IPS DF 4.7 (cell line): ENCODE measurements around the gene EIF3L.

Source experiments
- DNase-seq: peaks from one replicate; pipeline ENCODE4 v3.0.0-alpha.2; 2013; ENCODE audit warnings: low spot score; ENCODE audit errors: extremely low read depth

The EIF3L gene

DNA sequence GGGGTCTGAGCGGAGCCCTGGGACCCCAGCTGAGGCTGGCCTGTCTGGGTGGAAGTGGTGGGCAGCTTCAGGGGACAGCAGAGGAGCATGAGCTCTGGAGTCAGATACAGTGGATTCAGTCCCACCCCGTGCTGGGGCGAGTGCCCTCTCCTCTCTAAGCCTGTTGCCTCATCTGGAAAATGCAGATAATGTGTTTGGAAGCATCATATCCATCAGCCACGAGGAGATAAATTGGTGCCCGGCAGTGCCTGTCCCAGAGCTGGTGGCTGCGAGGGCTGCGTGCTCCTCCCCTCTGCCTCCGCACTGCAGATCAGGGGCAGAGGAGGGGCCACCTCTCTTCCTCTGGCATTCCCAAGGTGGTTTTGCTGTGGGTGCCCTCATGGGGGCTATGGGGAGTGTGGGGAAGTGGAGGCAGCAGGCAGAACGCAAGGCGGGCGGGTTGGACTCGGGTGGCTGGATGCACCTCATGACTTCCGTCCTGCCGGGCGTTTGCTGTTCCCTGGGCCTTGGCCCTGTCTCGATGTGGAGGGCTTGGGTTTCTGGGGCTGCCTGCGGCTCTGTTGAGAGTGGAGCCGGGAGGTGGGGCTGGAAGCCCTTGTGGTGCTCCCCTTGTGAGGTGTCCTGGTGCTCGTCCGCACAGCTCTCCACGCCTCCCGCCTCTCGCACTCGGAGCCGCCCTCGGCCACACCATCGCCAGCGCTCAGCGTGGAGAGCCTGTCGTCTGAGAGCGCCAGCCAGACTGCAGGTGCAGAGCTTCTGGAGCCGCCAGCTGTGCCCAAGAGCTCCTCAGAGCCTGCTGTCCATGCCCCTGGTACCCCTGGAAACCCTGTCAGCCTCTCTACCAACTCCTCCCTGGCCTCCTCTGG lies 77.8 kb downstream of the EIF3L start:
- no peak for DNase-seq

DNA sequence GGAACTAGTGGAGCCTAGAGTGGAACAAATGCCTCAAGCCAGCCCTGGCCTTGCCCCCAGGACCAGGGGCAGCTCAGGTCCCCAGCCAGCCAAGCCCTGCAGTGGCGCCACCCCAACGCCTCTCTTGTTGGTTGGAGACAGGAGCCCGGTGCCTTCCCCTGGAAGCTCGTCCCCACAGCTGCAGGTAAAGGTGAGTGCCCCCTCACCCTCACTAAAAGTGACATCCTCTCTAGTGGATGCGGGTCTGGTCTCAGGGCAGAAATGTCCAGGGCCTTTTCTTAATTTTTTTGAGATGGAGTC lies 78.4 kb downstream of the EIF3L start:
- DNase-seq: no peak

DNA sequence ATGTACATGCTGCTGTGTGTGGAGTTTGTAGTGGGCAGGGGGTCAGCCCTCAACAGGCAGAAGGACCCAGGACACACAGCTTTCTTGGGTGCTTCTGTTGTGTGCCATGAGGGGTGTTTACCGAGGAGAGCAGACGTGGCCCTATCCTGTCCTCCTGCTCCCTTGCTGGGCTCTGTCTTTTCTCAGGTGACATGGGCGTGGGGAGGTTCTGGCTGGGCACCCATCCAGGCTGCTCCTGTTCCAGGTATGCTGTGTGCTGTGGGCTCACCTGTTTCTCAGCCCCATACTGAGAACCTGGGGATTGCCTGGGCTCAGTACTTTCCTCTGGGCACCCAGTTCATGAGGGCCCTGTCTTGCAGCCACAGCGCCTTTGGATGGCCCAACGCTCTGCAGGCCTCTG lies 80.2 kb downstream of the EIF3L start:
- no peak for DNase-seq

DNA sequence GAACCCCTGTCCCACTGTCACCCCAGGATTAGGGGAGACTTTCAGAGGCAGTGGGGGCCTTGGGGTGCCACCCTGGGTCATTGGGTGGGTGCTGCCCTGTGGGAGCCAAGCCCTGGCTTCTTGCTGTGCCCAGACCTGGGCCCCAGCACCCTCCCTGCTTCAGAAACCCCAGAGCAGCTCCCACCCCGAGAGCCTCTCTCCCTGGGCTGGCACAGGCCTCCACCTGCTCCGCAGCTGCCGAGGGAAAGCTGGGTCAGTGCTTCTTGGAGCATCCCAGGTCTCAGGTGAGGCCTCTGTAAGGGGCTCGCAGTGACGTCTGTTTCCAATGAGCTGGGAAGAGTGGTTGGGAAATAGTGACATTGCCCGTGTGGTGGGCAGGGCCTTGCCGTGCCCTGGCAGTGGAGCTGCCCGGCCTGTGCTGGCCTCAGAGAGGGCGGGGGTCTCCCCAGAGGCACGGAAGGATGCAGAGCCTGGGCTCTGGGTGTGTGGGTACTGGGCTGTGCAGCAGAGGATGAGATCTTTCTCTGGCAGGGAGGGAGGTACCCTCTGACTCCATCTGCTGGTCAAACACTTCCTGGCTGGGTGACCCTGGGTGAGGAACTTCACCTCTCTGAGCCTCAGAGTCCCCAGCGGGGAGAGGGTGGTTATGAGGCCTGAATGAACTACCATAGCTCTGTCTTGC lies 81.2 kb downstream of the EIF3L start:
- DNase-seq: no peak

DNA sequence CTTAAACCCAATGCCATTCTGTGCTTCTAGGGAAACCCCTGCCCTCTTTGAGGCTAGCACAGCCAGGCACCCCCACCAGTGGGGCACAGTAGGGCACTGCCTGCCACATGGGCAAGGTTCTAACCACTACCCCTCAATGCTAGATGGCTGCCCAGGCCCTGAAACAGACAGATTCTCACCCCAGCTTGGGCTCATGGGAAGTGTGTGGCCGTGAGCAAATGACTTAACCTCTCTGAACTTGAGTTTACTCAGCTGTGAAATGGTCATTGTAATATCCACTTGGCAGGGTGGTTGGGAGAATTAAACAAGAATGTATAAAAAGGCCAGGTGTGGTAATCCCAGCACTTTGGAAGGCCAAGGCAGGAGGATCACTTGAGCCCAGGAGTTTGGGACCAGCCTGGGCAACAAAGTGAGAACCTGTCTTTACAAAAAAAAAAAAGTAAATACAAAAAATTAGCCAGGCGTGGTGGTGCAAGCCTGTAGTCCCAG lies 81.8 kb downstream of the EIF3L start:
- DNase-seq: no peak

DNA sequence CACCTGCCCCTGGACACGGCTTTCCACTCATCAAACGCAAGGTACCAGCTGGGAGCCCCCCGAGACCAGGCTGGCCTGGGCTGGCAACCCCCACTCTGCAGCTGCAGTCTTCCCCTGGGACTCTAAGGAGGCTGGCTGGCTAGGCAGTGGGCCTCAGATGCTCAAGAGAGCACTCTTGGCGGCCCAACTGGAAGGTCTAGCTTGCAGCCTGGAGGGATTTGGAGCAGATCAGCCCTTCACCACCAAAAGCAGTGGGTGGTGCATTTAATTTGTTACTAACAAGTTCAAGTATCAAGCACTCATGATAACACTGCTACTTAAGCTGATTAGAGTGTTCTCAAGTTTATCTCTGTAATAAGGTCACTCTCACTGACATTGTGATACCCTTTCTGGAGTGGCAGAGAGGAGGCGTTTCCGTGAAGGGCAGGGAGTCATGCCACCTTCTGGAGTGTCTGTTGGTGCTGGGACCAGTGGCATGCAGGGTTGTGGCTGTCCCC lies 82.7 kb downstream of the EIF3L start:
- DNase-seq: no peak

DNA sequence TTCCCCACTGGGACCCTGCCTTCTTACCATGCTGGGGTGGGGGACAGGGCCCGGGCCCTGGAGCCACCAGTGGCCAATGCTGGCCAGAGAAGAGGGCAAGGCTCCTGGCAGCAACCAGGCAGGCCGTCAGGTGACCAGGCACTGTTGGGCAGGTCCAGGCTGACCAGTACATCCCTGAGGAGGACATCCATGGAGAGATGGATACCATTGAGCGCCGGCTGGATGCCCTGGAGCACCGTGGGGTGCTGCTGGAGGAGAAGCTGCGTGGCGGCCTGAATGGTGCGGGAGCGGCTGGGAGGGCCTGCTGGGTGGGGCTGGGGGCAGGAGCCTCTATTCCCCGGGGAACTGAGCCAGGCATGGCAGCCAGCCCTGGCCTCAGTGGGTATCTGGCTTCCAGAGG lies 83.2 kb downstream of the EIF3L start:
- no peak for DNase-seq

DNA sequence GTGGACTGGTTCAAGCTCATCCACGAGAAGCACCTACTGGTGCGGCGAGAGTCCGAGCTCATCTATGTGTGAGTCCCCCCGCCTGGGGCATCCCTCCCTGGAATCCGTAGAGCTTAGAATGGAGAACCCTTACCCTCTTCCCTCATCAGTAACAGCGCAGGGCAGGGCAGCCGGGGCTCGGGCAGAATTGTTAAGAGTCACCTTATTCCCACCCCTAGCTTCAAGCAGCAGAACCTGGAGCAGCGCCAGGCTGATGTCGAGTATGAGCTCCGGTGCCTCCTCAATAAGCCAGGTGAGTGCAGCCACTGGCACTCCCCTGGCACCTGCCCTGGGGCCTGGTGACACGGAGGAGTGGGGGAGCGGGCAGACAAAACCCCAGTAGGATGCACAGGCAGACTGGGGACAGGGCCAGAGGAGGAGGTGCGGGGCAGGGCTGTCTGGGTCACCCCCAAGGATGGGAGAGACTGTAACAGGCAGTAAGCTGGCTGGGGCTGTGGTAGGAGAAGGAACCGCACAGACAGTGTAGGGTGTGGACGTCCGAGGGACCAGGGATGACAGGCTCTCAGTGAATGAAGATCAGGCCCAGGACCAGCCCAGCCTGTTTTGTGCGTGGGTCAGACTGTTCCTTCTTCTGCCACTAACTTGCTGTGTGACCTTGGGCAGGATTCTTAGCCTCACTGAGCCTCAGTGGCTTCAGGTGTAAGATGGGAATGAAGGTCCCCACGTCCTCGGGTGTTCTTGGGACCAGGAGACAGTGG lies 83.8 kb downstream of the EIF3L start:
- no peak for DNase-seq

DNA sequence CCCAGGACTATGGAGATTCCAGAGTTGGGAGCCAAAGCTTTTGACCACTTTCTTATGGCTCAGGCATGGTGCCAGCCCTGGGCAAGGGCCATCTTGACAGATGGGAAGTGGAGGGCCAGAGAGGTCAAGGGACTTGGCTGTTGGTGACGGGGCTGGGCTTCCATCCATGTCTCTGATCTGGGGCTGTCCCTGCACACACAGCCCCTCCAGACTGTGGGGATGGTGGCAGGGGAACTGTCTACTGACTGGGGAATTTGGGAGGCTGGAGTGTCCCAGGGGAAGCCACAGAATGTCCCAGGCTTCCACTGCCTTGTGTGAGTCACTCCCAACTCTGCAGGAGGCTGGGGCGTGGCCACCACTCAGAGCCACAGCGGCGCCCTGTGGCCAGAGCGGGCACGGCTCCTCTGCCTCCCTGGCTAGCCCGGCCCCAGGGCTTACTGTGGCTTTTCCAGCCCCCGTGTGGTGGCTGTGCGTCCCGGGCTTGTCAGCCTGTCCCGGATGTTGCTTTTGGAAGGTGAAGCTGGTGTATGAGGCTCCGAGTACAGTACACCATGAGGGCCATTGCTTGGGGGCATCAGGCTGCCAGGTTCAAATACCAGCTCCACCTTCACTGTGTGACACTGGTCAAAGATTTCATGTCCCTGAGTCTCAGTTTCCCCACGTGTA lies 84.6 kb downstream of the EIF3L start:
- peak; percentile 53 for DNase-seq
